ENCODE data around the gene MAX.

Gene MAX, protein sequence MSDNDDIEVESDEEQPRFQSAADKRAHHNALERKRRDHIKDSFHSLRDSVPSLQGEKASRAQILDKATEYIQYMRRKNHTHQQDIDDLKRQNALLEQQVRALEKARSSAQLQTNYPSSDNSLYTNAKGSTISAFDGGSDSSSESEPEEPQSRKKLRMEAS

DNA sequence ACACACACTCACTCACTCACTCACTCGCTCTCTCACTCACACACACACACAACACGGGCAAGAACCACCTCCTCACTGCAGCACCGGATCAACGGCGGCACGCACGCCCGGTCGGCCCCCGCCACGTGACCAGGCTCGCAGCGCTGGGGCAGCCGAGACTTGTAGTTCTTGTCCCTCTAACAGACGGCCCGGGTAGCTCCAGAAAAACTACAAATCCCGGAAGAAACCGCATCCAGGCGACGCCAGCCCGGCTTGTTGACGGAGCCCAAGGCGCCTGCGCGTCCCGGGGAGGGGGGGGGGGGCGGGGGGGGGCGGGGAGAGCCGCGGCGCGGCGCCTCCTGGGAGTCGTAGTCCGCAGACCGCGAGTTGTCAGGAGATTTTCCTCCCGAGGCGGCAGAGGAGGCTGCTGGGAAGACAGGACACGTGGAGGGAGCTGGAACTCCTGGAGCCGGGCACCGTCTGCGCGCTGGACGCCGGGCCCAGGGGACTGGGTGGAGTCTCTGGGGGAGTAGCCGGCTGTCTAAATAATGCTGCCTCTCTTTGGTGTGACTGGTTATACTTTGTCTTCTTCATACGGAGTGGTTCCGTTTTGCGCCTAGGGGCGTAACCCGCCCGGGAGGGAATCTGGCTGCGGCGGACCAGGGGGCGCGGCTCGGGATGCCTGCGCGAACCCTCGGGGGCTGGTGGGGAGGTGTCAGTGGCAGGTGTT is at the start of gene MAX:
Gene MAX, minus strand, starts transcription at position 77 of the 709 bp plus-strand sequence. CDS start 178 bp downstream, outside the sequence.
- peak; percentile 95 for DNase-seq (ENCODE audit: low read depth)

DNA sequence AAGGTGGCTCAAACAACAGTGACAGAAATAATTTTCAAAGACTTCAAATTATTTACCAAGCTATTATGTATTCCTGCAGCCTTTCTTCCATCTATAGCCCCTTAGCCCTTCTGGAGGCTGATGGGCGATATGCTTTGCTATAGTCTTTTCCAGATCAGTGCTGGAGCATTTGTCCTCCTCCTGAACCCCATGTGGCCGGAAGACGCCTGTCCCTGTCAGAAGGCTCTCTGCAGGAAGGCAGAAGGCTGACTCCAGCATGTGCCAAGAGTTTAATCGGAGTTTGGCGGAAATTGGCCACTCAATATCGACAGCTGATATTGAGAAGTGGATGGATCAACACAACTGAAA is 49.3 kb upstream of the MAX start:
- DNase-seq (ENCODE audit: low read depth), result no peak

DNA sequence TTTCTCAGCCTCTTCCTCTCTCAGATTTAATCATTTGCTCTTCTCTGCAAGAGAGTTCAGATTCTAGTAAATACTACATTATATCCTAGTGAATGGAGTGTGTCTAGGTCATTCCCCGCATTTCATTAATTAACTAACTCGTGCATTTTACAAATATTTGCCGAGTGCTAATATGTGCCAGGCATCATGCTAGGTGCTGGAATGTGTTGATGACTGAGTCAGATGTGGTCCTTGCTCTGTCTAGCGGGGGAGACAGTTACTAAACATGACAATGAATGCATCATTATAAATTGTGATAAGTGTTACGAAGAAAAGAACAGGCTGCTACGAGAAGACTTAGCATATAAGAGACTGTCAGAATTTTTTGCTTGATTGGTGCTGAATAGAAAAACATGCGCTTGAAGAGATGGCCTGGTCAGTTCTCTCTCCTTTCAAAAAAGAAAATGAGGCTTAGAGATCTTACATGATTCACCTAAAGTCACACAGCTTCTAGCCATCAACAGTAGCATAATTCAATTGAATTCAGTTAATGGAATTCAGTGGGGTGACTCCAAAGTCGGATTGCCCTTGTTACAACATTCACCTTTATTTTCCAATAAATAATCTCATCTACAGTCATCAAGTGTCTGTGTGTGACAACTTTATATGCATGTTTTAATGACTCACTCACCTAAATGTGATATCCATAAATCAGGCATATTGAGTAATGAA is 48.7 kb upstream of the MAX start:
- no peak for DNase-seq (ENCODE audit: low read depth)

DNA sequence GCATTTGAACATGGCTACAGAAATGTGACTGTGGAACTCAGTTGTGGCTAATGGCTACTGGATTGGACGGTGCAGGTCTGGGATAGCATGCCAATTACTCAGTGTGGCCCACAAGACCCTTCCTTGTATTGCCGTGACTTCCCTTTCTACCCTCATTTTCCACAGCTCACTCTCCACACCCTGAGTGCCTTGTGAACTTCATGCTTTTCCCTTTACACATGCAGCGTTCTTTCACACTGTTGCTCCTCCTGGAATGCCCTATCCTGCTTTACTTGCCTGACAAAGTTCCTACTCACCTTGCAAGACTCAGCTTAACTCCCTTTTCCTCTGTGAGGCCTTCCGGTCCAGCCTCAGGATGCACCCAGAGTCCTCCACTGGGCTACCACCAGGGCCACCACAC is 46.8 kb upstream of the MAX start:
- DNase-seq (ENCODE audit: low read depth), result no peak

DNA sequence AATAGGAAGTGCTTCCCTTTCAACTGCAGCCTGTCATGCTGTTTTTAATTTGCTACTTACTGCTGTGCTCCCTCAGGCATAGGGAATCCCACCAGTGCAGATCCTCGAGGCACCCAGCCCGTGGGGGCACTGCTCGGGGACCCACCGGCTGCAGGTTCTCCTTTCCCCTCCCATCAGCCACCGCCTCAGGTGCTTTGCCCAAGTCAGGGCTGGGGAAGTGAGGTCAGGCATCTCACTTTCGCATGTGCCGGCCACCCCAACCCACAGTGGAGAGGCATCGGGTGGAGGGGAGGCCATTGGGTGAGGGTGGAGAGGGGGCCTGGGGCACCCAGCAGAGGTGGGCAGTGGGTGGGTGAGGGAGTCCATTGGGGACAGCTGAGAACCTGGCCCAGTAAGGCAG is 41.9 kb upstream of the MAX start:
- DNase-seq (ENCODE audit: low read depth), result no peak

DNA sequence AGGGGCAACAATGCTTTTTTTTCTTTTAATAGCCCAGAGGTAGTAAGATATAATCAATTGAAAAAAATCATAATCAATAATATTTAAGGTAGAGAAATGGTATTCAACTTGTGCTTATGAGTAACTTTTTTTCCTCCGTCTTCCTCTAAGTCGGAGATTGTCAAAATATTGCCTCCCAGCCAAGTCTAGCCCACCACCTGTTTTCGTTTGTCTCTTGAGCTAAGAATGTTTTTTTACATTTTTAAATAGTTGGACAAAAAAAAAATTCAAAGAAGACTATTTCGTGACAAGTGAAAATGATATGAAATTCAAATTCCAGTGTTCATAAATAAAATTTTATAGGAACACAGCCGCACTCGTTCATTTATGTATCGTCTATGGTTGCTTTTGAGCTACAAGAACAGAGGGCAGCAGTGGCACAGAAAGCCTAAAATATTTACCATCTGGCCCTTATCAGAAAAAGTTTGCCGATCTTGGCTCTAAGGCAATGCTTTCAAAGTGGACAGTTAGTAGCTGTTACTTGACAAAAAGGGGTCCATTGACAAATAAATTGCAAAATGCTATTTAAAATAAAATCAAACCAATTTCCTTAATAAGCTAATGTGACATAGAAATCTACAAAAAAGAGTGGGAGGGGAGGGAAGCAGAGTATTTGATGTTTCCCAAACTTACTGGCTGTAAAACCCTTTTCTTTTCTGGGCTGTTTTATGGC is 40.8 kb upstream of the MAX start:
- DNase-seq (ENCODE audit: low read depth), result no peak

DNA sequence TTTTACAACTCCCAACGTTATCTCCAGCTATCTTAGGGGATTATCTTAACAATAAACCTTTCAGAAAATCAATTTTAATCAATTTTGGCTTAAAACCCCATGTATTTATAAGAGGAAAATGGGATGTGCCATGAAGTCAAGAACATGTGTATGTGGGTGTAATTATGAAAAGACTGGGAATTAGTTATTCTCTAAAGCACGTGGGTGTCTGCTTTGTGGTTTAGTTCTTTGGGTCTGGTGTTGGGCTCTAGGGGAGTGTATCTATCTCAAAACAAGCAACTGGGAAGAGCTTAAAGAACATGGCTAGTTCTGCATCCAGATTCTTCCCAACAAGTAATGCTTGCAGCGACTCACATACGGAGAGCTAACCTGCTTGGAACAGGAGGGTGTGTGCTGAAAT is 40.1 kb upstream of the MAX start:
- no peak for DNase-seq (ENCODE audit: low read depth)

DNA sequence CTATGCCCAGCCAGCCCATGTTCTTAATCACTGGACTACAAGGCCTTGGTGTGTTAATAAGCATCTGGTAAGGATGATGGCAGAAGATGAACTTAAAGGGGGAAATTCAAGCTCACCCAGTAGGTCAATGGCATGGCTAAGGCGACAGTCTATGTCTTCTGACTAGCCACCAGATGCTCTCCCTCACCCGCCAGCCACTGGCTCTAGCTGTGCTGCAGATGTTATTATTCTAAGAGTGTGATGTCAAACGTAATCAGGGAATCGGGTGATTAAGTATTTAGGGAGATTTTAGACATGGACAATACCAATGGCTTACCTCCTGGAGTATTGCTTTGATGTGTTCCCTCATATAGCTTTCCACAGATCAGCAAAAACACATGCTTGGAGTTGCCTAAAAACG is 39.2 kb upstream of the MAX start:
- no peak for DNase-seq (ENCODE audit: low read depth)

DNA sequence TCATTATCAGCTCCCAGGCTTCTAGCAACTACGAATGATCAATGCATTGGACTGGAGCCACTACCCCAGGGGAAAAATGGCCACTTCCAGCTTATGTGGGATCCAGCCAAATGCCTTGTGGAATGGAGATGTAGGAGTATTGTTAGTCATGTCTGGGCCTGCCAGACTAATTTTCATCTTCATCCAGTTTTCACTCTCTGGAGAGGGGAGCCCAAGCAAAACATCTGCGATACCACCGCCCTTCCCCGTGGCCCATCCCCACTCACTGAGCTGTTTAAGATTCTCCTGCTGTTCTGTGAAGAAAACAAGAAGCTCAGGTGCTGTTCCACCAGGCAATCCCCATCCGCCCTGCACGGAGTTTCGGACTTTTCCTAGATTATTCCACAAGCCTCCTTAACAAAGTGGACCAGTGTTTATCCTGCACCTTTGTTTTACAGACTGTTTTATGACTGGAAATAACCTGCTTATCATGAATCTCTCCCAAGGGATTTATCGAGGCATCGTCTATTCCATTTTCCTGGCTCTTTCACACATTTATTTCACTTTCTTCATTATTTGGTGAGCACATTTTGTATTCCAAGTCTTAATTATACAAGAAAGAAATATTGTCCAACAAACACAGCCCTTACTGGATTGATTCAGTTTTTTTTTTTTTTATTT is 35.5 kb upstream of the MAX start:
- no peak for DNase-seq (ENCODE audit: low read depth)

DNA sequence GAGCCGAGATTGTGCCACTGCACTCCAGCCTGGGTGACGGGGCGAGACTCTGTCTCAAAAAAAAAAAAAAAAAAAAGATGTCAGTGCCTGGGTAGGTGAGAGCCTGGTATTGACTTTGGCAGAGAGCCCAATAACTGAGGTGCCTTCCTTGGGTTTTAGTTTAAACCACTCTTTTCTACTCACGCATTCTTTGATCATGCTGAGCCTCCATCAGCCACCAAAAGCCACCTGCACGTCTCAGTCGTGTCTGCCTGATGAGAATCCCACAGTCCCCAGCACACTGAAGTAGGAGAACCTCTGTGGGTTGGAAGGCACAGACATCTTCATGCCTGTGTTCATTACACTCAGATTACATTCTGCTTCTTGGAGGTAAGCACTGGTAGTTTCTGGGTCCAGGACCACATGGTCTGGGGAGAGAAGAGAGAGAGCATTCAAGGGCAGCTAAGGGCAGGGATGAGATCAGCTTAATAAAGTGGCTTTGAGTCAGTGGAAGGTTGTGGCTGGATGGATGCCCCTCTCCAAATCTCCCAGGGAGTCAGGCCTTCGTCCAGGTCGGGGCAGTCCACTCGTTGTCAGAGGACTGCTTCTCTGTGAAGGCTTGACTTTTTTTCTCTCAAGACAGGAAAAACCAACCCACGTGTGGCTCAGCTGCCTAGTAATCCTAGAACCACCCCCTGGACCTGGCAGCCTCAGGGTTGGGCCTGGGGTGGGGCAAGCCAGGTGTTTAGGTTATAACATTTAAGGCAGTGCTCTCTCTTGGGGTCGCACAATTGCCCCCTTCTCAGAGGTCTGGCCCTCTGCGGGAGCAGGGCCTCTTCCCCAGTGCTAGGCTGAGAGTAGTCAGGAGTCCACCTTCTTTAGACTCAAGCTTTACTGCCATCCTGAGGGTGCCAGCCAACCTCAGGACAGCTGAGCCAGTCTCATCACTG is 32.6 kb upstream of the MAX start:
- DNase-seq (ENCODE audit: low read depth), result no peak

DNA sequence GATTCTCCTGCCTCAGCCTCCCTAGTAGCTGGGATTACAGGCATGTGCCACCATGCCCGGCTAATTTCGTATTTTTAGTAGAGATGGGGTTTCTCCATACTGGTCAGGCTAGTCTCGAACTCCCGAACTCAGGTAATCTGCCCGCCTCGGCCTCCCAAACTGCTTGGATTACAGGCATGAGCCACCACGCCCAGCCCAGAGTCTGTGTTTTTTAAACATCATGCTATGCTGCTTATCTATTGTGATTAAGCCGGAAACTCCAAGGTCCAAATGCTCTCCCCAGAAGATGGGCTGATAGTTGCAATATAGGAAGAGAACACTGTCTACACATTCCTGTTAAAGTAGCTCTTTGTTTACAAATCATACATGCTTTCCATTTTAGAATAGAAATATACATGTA is 30.5 kb upstream of the MAX start:
- no peak for DNase-seq (ENCODE audit: low read depth)

DNA sequence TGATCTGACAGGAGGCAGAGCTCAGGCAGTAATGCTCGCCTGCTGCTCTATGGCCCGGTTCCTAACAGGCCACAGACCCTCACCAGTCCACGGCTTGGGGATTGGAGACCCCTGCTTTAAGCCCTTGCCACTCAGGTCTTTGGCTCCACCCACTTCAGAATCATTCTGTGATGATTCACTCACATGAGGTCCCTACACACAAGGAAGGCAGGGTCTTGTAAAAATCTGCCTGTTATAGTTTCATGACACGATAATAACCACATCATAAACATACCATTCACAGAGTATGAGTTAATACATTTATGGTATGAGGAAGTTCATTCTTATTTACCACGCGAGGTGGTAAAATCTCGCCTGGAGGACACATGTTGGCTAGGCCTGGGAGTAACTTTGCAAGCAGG is 29.0 kb upstream of the MAX start:
- DNase-seq (ENCODE audit: low read depth), result no peak

DNA sequence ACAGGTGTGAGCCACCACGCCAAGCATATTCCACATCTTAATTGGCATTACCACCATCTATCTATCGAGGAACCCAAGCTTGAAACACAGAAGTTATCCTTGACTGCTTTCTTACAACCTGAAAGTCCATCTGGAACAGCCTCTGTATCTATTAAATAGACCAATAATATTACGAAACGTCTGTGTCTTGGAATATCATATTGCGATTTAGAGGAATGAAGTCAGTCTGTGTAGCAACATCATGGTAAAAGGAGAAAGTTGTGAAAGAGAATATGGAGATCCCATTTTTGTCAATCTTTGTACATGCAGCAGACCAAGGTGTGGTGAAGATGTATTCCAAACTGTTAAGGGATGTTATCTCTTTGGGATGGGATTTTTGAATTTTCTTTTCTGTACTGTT is 25.8 kb upstream of the MAX start:
- DNase-seq (ENCODE audit: low read depth), result no peak

DNA sequence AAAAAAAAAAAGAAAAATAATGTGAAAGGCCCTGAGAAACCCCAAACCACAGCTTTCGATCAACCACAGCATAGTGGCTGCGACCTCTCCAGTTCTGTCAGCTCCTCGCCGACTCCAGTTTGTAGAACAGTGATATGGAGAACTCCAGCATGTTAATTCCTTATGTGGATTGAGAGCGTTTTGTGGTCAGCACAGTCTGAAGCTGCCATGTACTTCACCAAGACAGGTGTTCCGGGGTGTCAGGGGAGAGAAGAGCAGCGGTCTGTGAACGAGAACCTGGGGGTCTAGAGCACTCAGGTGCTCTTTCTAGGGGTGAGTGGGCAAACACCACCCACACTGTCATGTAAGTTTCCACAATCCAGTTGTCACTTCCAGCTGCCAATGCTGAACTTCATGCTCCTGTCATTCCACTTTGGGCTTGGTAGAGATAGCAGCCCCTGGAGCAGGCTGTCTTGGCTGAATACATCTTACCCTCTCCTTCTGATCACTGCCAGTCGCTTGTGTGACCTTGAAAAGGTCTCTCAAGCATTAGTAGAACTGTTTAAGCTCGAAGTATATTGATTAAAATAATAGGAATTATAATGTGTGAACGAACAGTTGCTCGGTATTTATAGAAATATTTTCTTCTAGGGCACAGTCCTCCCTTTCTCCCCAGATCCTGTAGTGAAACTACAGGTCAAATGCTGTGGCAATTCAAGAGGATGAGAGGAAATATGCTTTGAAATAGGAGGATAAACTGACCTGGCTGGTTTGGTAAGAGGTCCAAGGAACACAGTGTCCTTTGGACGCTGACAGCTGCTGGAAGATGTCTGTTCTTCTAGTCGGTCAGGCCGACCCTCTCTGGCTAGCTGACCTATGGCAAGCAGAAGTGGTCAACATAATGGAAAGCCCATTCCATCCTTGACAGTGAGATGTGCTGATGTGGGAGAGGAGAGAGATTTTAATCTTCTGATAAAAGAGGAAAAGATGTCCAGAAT is 15.7 kb upstream of the MAX start:
- DNase-seq (ENCODE audit: low read depth), result no peak

DNA sequence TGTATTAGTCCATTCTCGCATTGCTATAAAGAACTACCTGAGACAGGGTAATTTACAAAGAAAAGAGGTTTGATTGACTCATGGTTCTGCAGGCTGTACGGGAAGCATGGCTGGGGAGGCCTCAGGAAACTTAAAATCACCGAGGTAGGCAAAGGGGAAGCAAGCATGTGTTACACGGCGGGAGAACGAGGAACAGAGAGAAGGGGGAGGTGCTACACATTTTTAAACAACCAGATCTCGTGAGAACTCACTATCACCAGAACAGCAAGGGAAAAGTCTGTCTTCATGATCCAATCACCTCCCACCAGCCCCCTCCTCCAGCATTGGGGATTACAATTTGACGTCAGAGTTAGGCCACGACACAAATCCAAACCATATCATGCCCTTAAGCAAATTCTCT is 13.3 kb upstream of the MAX start:
- no peak for DNase-seq (ENCODE audit: low read depth)

DNA sequence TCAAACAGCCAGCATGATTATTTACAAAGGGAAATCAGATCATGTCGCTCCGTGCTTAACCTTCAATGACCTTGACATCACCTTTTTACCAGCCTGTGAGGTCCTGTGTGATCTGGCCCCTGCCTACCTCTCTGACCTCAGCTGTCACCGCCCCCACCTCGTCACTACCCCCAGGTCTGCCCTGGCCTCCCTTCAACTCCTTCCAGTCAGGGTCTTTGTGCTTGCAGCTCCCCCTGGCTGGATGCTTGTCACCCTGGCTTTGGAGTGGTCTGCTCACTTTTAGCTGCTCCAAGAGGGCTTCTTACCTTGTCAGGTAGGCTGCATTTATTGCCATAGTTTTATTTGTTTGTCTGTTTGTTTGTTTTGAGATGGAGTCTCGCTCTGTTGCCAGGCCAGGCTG is 8.2 kb upstream of the MAX start:
- no peak for DNase-seq (ENCODE audit: low read depth)

DNA sequence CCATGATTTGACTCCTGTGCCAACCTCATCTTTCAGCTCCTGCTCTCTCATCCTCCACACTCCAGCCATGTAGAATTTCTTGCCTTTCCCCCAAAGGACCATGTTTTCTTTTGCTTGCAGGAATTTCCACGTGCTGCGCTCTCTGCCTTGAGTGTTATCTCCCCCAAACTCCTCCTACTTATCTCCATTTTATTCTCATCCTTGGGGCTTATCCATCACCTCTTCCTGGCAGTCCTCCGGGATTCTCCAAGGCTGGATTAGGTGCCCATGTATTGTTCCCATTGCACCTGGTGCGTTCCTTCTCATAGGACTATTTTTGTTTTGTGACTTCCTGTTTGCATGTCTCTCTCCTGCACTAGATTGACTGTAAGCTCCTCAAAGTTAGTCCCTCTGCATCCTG is 7.0 kb upstream of the MAX start:
- DNase-seq (ENCODE audit: low read depth), result no peak

DNA sequence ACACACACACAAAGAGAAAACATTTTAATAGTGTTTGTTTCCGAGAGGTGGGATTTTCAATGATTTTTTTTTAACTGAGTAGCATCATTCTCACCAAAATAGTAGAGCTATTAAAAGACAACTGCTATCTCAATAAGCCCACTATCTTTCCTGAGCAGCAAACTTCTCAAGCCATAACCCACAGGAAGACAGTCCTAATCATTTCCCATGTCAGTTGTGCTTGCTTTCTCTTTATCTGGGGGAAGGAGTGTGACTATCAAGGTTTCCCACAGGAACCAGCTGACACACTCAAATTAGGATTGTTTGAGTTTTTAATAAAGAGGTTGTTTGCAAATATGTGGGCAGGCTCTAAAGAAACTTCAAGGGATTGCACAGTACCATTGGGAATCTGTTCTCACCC is 4.9 kb upstream of the MAX start:
- DNase-seq (ENCODE audit: low read depth), result no peak

DNA sequence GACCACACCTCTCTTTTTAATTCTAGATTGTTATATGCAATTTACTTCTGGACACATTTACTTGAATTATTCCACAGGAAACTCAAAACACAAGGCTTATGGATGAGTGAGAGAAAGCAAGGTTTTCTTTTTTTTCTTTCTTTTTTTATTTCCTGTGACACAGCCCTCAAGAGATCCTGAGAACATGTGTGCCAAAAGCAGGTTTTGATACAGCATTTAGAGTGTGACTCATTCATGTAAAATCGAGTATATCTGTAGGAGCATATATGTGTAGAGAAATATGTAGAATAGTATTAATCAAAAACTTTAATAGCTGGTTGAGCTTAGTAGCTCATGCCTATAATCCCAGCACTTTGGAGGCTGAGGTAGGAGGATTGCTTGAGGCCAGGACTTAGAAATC is 4.4 kb upstream of the MAX start:
- DNase-seq (ENCODE audit: low read depth), result no peak

DNA sequence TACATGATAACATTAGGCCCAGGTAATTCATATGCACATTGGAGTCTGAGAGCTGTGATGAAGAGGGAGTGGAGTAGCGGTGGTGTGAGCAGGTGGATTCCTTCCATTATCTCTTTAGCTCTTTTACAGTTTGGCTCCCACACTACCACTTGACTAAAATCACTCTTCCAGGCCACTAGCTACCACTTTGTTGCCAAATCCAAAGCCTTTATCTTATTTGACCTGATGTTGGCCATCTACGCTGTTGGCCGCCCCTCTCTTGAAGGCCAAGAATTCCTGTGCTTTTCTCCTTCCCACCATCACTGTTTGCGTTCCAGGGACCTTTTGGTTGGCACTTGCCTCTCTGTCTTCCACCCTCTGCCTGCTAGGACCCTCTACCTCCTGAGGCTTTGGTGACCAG is 4.0 kb upstream of the MAX start:
- DNase-seq (ENCODE audit: low read depth), result no peak

Data from activated T-cell treated with anti-CD3 and anti-CD28 coated beads for 1 hour (primary cell).